HG02610 (cell line): ENCODE measurements around the gene CFAP77.

Experiments used
- ATAC-seq: cut with Tn5 transposase; IDR thresholded peaks from one replicate; pipeline ENCODE4 v1.9.1; 2021; ENCODE audit warnings: mild to moderate bottlenecking, moderate library complexity; ENCODE audit not compliant: unreplicated experiment

Gene CFAP77

DNA sequence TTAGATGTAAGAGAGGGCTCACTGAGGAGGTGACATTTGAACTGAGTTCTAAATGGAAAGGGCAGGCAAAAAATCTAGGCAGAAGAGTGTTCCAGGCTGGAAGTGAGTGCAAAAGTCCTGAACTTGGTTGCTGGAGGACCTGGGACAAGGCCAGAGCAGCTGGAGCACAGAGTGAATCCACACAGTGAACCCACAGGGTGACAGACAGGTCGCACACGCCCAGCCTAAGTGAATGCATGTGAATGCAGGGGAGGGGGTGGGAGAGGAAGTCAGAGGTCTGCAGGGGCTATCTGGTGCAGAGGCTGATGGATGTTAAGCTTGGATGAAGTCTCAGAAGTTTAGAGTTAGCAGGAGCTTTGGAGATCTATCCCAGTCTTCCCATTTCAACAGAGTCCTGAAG lies 2.8 kb upstream of the CFAP77 start:
- no peak for ATAC-seq

- ATAC-seq, result no peak
These were observed 1.5 kb upstream of the CFAP77 start for GRCh38 chr9:132408521-132408920.

DNA sequence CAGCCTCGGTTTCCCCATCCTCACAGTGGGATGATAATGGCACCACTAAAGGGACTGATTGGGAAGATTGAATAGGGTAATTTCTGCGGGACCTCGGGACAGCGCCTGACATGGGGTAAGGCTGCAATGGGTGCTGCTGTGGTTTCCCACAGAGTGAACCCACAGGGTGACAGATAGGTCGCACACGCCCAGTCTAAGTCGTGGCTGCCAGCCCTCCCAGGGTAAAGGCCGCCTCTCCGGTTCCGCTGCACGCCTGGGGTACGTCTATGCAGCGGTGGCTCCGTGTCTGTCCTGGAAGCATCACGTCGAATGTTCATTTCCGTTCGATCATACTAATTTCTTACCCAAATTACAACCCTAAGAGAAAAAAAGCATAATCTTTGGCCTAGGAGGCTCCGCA lies 631 bp downstream of the CFAP77 start:
- no peak for ATAC-seq

GRCh38 chr9:132411091-132411508 lies 1.1 kb downstream of the CFAP77 start:
- ATAC-seq, result no peak

GRCh38 chr9:132412089-132412488 lies 2.1 kb downstream of the CFAP77 start:
- no peak for ATAC-seq

GRCh38 chr9:132413926-132414325 lies 3.9 kb downstream of the CFAP77 start:
- ATAC-seq, result no peak

GRCh38 chr9:132414731-132415130 lies 4.7 kb downstream of the CFAP77 start:
- ATAC-seq, result no peak

- ATAC-seq, result no peak
These were observed 5.2 kb downstream of the CFAP77 start for GRCh38 chr9:132415181-132415580.

- ATAC-seq, result no peak
These were observed 8.8 kb downstream of the CFAP77 start for GRCh38 chr9:132418726-132419363.

GRCh38 chr9:132422574-132422973 lies 12.6 kb downstream of the CFAP77 start:
- no peak for ATAC-seq

DNA sequence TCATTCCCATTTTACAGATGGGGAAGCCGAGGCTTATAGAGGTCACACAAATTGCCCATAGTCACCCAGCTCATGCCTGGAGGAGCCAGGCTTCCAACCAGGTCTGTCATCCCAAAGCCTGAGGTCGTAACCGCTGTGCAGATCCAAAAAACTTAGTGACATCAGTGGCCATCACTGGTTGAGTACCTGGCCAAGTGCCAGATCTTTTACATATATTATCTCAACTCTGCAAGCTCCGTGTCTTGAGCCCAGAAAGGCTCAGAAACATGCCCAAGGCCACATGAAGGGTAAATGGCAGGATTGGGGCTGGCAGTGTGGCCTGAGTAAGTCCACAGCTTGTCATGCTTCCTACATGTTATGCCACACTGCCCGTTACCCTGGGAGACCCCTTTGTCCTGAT lies 13.5 kb downstream of the CFAP77 start:
- ATAC-seq, result no peak

DNA sequence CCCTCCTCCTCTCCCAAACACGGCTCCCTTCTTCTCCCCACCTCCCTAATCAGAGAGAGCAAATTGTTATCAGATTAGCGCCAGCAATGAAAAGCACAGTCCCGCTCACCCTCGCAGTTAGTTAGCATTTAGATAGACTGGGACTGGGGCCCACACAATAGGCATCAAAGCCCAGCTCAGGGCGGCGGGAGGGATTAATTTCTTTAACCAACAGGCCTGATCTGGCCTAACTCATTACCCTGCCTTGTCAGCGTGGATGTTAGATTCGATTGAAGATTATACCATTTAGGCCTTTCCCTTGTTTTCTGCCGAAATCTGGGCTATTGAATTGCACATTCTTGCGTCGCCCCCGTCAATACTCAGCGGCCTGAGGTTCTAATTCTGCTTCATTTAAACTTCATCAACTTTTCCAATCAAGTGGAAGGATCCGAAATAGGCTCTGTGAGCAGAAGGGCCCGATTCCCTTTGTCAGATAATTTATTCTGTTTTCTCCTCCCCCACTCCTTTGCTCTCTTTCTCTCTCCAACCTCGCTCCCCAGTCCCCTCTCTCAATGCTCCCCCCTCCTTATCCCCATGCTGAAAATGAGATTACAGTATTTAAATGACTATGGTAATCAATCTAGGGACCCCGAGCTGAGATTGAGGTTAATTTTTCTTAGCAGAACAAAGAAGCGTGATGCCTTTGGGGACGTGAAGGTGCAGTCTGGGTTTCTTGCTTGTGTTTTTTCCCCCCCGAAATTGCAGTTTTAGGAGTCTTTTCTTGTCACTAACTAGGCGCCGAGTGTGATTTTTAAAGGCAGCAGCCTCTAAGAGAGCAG lies 15.1 kb downstream of the CFAP77 start:
- no peak for ATAC-seq

DNA sequence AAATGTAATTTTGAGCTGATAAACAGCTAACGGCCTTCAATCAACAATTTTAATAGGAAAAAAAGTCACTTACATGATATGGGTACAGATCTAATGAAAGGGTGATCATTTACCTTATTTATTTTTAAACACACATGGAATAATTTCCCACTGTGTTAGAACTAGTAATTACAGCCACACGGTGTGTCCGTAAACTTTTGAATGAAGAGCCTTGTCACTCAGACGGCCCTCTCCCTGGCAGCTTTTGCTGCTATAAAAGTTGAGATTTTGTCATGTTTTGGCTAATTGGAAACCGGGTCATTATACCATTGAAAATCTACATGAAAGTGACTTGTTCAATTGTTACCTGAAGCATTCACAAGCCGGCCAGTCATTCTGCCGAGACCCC lies 15.7 kb downstream of the CFAP77 start:
- ATAC-seq, result no peak

- ATAC-seq, result no peak
These were observed 16.8 kb downstream of the CFAP77 start for GRCh38 chr9:132426639-132427414.

- no peak for ATAC-seq
These were observed 21.0 kb downstream of the CFAP77 start for GRCh38 chr9:132430998-132431397.

DNA sequence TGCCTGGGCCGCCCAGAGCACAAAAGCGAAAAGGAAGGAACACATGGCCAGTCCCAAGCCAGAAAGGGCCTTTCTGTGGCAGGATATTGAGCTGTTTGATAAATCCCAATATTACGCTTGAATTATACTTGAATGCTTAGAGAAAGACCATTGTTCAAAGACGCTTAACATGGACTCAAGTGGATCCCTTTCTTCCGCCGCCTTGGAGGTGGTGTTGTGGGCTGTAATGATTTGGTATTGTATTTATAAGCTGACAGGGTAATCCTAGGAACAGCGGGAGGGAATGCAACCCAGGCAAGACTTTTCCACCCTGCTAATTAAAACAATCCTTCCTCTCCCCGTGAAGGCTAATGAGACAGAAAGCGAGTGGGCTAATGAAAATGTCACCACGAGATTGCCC lies 24.9 kb downstream of the CFAP77 start:
- ATAC-seq, result no peak

- no peak for ATAC-seq
These were observed 29.1 kb downstream of the CFAP77 start for GRCh38 chr9:132439153-132439552.

DNA sequence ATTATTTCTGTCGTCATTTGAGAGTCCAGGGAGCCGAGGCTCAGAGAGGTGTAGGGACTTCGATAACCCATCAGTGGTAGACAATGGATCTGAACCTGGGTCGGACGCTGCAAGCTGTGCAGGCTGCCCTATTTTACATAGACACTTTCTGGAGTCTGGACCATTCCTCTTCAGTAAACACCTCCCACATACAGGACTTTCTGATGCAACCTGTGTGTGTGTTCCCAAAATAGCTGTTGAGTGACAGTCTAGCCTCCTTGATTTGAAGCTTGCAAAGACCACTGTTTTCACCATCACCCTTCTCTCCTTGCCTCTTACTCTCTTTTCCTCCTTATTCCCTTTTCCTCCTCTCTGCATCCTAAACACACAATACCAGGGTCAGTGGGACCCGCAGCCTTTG lies 30.7 kb downstream of the CFAP77 start:
- no peak for ATAC-seq

GRCh38 chr9:132441404-132441803 lies 31.4 kb downstream of the CFAP77 start:
- no peak for ATAC-seq

DNA sequence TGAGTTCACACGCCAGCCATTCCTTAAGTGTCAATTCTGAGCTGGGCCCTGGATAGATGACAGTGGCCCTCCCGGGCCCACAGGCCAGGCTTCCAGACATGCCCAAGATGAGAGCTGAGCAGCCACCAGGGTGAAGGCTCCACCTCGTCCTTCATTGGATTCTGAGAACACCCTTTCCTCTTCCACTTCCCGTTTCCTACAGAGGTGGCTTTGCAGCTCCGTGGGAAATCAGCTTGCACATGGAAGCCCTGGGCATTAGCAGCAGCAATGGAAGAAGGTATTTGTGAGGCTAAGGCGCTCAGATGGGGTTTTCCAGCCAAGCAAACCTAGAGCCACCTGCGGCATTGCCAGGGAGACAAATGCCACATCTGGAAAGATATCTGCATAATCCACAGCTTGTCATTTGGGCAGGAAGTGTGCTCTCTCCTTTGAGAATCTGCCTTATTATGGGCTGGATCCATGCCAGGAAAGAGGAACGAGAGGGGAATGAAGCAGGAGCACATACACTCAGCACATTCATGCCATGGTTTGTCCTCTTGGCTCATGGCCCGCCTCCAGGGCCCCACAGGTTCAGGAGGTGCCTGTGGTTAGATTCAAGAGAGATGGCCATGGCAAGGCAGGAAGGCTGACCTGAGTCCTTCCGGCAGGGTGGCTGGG lies 34.1 kb downstream of the CFAP77 start:
- no peak for ATAC-seq

- ATAC-seq, result no peak
These were observed 36.9 kb downstream of the CFAP77 start for GRCh38 chr9:132446887-132447286.
